Left renal cortex interstitium (tissue), 4 donors: ENCODE measurements around the gene RFLNA. TPM values are rescaled to one million over a fixed set of nuclear protein-coding genes. Genes with fewer than 3 reads are reported as not detected.

Experiments used
- DNase-seq, 4 donors: peaks; one replicate each; pipeline ENCODE4 v3.0.0-alpha.2; 2013; ENCODE audit warnings: low read depth in 4 of 4, low spot score in 2 of 4, missing footprints in 1 of 4
- polyA plus RNA-seq, 4 donors: library from polyadenylated mRNA; unstranded; fragments of 120-200 nt; gene quantifications; one replicate each; pipeline ENCODE4 v1.2.1, GENCODE V29; 2013; ENCODE audit not compliant: insufficient read length in 4 of 4

The RFLNA gene
- polyA plus RNA-seq, 4 donors: 6.4 to 10.8 (median 7.9) TPM

DNA sequence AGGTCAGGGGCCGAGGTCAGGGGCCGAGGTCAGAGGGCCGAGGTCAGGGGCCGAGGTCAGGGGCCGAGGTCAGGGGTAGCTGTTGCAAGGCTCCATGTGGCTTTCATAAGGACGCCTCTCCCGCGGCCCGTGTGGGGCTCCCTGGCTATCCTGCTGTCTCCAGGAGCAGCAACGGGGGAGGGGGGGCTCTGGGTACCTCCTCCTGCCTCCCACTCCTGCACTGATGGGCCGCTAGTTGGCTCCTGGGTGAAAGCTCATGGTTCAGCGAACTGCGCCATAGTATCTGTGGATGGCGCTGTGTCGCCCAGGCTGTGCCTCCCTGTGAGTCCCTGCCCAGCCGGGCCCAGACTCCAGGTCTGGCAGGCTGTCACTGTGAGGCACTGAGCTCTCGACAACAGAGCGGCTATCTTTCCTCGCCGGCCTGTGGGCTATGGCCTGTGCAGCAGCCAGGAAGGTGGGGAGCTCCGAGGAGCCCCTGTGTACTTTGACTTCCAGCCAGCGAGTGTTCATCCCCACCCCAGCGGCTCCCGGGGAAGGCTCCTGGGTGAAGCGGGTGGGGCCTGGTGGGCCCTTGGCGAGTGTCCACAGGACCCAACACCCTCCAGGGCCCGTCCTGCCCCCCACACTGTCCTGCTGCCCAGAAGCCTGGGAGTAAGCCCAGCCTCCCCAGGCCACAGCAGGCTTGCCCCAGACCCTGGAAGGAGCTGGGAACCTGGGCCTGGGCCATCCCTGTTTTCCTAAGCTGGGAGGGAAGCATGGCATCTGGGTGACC is 8.1 kb downstream of the RFLNA start:
- DNase-seq: no peak

DNA sequence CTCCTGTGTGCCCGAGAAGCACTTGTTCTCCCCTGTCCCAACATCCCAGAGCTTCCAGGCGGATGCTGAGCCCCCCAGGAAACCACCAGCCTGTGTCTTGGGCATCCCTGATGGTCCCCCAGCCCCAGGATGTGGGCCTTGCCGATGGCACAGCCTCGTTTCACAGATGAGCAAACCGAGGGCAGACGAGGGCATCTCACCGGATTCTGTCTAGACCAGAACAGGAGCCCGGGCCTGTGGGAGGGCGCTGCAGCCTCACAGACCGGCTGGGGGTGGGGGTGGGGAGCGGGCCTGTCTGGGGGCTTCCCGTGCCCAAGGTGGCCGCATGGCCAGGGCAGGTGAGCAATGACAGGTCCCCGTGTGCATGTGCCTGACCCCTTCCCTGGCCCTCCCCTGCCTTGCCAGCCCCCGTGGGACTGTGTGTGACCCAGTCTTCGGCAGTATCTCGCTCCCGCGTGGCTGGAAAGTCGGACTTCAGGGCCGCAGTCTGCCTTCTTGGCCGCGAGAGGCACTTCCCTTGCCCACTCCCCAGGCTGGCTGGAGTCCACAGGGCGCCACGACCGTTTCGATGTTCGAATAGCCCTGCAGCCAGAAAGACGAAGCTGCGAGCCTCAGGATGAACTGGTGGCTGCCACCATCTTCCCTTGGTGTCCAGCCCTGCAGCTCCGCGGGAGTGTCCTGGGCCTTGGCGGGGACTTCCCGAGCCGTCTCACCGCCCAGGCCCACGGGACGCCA is 8.9 kb downstream of the RFLNA start:
- no peak for DNase-seq

DNA sequence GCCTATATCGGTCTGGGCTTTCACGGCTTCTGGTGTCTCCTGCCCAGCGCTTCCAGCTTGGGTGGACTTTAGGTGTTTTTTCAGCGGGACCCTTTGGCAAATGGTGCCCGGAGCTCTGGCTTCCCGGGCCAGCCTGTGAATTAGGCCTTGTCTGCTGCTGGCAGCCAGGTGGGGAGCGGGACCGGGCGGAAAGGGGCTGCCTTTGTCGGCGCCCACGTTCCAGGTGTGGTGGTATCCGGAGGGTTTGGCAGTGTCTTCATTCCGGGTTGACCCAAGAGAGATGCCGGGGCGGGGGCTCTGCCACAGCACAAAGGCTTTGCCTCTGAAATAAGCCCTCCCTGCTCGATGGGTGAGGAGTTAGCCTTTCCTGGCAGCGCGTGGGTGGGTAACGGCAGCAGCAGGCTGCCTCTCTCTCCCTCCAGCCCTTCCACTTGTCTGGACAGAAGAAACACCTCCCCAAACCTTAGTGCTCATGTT is 9.5 kb downstream of the RFLNA start:
- DNase-seq: no peak

DNA sequence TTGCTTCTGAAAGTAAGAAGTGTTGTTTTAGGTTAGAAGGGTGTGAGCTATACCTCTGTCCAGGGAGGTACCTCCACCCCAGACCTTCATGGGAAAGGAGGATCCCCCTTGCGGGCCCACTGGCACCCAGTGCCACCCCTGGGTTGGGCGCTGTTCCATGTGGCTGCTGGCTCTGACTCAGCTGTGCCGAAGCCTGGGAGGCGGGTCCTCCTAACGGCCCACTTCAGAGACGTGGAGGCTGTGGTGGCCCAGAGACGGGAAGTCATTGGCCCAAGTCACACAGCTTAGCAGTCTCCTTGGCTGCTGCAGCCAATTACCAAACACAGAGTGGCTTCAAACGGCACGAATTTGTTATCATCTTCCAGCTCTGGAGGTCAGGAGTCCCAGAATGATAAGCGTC is 10.2 kb downstream of the RFLNA start:
- no peak for DNase-seq

DNA sequence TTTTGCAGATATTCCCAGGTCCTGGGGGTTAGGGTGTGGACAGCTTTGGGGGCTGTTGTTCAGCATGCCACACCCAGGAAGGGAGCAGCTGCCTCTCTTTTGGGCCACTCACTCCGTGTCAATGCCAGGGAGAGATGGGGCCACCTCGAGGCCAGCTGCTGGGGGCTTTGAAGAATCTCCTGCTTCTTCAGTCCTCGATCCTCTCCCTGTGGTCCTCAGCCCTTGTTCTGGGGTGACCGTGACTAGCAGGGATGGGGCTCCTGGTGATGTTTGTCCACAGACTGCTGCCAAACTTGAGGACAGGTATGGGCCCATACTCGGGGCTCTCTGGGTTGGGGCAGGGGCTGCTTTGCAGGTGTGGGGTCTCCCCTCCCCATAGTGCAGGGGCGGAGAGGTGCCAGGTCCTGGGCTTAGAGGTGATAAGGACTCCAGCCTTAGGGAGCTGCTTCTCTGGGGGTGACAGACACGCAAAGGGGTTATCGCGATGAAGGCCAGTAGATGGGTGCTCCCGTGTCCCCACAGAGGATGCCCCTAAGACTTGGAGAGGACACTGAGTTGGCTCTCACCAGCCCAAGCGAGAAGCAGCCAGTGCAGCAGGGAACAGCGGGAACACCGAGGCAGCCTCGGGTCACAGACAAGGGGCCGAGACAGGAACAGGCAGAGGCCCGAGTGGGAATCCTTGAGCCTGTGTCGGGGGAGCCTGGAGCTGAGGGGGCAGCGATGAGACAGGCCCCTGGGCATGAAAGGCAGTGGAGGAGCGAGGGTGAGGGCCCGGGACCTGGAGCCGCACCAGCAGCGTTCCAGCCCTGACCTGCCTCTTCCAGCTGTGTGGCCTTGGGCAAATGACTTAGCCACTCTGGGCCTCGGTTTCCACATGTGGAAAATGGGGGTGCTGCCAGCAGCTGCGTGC is 11.1 kb downstream of the RFLNA start:
- DNase-seq: no peak

GRCh38 chr12:124306686-124307555 is 12.0 kb downstream of the RFLNA start:
- no peak for DNase-seq

GRCh38 chr12:124307556-124307825 is 12.6 kb downstream of the RFLNA start:
- DNase-seq: no peak

GRCh38 chr12:124308741-124309140 is 13.8 kb downstream of the RFLNA start:
- DNase-seq: no peak

GRCh38 chr12:124309231-124309630 is 14.3 kb downstream of the RFLNA start:
- DNase-seq: no peak

DNA sequence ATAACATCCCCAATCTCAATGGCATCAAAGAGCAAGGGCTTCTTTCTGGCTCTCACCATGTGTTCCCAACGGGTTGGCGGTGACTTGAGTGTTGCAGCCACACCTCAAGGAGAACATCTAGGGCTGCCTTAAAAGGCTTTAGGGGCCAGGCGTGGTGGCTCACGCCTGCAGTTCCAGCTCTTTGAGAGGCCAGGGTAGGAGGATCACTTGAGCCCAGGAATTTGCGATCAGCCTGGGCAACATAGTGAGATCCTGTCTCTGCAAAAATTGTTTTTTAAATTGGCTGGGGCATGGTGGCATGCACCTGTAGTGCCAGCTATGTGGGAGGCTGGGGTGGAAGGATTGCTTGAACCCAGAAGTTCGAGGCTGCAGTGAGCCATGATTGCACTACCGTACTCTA is 14.9 kb downstream of the RFLNA start:
- no peak for DNase-seq

GRCh38 chr12:124310178-124310577 is 15.3 kb downstream of the RFLNA start:
- DNase-seq: no peak

DNA sequence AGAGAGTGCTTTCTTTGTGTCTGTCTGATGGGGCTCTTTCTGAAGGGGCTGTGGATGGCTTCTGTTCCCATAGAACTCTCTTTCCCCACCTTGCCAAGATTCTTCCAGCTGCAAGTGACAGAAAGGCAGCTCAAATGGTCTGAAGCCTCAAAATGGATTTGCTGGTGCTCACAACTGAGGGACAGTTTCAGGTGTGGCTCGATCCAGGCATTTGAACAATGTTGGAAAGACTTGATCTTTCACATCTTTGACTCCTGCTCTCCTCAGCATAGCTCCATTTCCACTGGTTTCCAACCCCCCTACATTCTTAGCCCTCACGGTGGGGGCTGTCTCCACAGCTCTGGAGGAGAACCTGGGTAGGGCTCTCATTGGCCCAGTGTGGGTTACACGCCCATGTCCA is 15.9 kb downstream of the RFLNA start:
- no peak for DNase-seq

DNA sequence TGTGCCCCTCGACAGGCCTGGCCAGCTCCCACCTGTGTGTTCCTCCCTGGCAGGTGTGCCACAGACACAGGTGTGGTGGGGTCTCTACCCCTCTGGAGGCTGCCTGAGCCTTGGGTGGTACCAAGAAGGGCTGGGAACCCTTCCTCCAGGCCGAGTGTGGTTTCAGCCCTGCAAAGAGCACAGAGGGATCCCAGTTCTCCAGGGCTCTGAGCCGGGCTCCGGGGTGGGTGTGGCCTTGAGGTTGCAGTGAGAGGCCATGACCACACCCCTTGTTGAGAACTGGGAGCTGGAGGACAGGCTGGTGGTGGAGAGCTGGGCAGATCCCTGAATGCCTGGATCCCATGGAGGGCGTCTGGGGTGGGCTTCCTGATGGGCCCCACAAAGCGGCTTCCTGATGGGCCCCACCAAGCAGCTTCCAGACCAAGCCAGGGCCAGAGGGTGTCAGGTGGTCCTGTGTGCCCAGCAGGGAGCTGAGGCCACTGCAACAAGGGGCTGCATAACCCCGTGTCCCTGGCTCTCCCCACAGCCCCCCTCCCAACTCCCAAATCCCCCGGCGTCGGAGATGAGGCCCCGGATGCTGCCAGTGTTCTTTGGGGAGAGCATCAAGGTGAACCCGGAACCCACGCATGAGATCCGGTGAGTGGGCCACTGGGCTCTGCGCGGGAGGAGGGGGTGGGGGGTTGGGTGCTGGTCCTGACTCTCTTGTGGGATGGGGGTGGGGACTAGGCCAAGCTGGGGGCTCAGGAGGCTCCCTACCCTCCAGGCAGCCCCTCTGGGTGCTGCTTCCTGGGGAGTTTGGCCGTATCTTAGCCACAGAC is 16.6 kb downstream of the RFLNA start:
- DNase-seq: no peak

GRCh38 chr12:124312601-124313000 is 17.7 kb downstream of the RFLNA start:
- DNase-seq: no peak

DNA sequence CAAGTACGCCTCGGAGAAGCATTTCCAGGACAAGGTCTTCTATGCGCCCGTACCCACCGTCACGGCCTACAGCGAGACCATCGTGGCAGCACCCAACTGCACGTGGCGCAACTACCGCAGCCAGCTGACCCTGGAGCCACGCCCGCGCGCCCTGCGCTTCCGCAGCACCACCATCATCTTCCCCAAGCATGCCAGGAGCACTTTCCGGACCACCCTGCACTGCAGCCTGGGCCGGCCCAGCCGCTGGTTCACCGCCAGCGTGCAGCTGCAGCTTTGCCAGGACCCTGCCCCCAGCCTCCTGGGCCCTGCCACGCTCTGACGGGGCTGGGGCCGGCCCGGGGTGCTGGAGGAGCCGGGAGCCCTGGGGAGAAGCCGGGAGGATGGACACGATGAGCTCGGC is 19.3 kb downstream of the RFLNA start:
- DNase-seq: no peak

DNA sequence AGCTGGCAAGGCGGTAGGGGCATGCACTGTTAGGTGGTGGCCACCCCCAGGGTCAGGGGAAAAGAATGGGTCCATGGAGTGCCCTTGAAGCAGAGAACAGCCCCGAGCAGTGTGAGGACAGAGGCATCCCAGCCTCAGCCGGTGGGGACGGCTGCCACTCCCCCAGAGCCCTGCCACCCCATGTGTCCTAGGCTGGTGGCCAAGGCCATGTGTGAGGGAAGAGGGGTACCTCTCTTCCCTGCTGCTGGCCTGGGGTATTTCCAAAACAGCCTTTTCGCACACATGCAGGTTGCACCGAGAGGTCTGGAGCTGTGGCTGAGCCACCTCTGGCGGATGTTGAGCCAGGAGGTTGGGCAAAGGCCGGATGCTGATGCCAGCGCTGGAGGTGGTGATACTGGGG is 19.9 kb downstream of the RFLNA start:
- no peak for DNase-seq

- no peak for DNase-seq
Measured at GRCh38 chr12:124315372-124316044, 20.6 kb downstream of the RFLNA start.

GRCh38 chr12:124316257-124316900 is 21.5 kb downstream of the RFLNA start:
- DNase-seq: no peak
